Liver (tissue), 3 donors: ENCODE data around the gene TARS2.

Experiments used
- EGR1 ChIP-seq, 2 donors: IDR thresholded peaks; 2 replicates each; pipeline ENCODE4 v1.6.1; 2016 to 2018; ENCODE audit warnings: antibody characterized with exemption in 2 of 2, low read depth in 2 of 2
- NR2F2 ChIP-seq: IDR thresholded peaks from 2 replicates; pipeline ENCODE4 v1.6.1; 2016; ENCODE audit warnings: antibody characterized with exemption
- TF ChIP-seq, protein P1 (sequence below): fragments of 150-350 bp; IDR thresholded peaks from 2 replicates; pipeline ENCODE4 v1.5.1; 2017; ENCODE audit warnings: improper control_type of control experiment, low read depth, low read length; ENCODE audit not compliant: missing input control
- TF ChIP-seq, protein P2 (sequence below): IDR thresholded peaks from 2 replicates; pipeline ENCODE4 v1.6.1; 2016; ENCODE audit warnings: antibody characterized with exemption
- donor health status: healthy.
- donor health status: healthy.

DNA sequence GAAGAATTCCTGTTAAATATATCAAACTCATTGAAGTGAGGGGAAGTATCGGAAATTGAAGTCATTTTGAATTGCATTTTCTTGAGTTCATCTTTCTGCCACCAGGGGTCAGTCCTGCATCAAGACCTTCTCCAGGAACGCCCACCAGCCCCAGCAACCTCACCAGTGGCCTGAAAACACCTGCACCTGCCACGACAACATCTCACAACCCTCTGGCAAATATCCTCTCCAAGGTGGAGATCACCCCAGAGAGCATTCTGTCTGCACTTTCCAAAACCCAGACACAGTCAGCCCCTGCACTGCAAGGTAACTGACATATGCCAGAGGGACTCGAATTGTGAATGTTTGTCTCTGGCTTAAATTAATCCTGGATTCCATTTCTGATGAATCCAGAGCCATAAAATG, 22.8 kb upstream of the TARS2 start:
- TF ChIP-seq, protein P1, sequence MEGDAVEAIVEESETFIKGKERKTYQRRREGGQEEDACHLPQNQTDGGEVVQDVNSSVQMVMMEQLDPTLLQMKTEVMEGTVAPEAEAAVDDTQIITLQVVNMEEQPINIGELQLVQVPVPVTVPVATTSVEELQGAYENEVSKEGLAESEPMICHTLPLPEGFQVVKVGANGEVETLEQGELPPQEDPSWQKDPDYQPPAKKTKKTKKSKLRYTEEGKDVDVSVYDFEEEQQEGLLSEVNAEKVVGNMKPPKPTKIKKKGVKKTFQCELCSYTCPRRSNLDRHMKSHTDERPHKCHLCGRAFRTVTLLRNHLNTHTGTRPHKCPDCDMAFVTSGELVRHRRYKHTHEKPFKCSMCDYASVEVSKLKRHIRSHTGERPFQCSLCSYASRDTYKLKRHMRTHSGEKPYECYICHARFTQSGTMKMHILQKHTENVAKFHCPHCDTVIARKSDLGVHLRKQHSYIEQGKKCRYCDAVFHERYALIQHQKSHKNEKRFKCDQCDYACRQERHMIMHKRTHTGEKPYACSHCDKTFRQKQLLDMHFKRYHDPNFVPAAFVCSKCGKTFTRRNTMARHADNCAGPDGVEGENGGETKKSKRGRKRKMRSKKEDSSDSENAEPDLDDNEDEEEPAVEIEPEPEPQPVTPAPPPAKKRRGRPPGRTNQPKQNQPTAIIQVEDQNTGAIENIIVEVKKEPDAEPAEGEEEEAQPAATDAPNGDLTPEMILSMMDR, result peak; percentile 81
- TF ChIP-seq, protein P2, sequence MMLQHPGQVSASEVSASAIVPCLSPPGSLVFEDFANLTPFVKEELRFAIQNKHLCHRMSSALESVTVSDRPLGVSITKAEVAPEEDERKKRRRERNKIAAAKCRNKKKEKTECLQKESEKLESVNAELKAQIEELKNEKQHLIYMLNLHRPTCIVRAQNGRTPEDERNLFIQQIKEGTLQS, result no peak
- TF ChIP-seq NR2F2 (no peak), EGR1 (IDR thresholded peaks at IDR 0.05; ENCODE audit: low read depth in 2 of 2) (no peak)
